GM19035 (cell line): ENCODE data around the gene ABI1.

Experiments used
- ATAC-seq: cut with Tn5 transposase; IDR thresholded peaks from one replicate; pipeline ENCODE4 v1.9.1; 2021; ENCODE audit not compliant: unreplicated experiment

Gene ABI1

GRCh38 chr10:26855186-26855585, 5.6 kb downstream of the ABI1 start:
- ATAC-seq, result no peak

GRCh38 chr10:26854524-26854923, 6.2 kb downstream of the ABI1 start:
- ATAC-seq, result no peak

GRCh38 chr10:26844396-26844975, 16.3 kb downstream of the ABI1 start:
- ATAC-seq, result no peak

GRCh38 chr10:26843736-26844135, 17.0 kb downstream of the ABI1 start:
- no peak for ATAC-seq

GRCh38 chr10:26841733-26842317, 18.9 kb downstream of the ABI1 start:
- no peak for ATAC-seq

GRCh38 chr10:26840938-26841732, 19.6 kb downstream of the ABI1 start:
- ATAC-seq, result no peak

GRCh38 chr10:26839966-26840627, 20.7 kb downstream of the ABI1 start:
- ATAC-seq, result no peak

GRCh38 chr10:26837139-26837538, 23.6 kb downstream of the ABI1 start:
- no peak for ATAC-seq

- no peak for ATAC-seq
These were observed 25.7 kb downstream of the ABI1 start for GRCh38 chr10:26835025-26835424.

GRCh38 chr10:26832960-26833359, 27.8 kb downstream of the ABI1 start:
- ATAC-seq, result no peak

- ATAC-seq, result no peak
These were observed 28.8 kb downstream of the ABI1 start for GRCh38 chr10:26831936-26832335.

- no peak for ATAC-seq
These were observed 30.8 kb downstream of the ABI1 start for GRCh38 chr10:26829810-26830515.

- no peak for ATAC-seq
These were observed 36.6 kb downstream of the ABI1 start for GRCh38 chr10:26824015-26824690.

GRCh38 chr10:26821699-26822570, 38.8 kb downstream of the ABI1 start:
- no peak for ATAC-seq

- no peak for ATAC-seq
These were observed 45.3 kb downstream of the ABI1 start for GRCh38 chr10:26815500-26815899.

- ATAC-seq, result no peak
These were observed 50.2 kb downstream of the ABI1 start for GRCh38 chr10:26810435-26811026.

GRCh38 chr10:26809973-26810372, 50.8 kb downstream of the ABI1 start:
- no peak for ATAC-seq

- ATAC-seq, result no peak
These were observed 53.2 kb downstream of the ABI1 start for GRCh38 chr10:26807532-26807931.

GRCh38 chr10:26806557-26806956, 54.2 kb downstream of the ABI1 start:
- ATAC-seq, result no peak
